ENCODE measurements around the gene FBP1. TPM values are rescaled to one million over a fixed set of nuclear protein-coding genes. Genes with fewer than 3 reads are reported as not detected.

FBP1 gene
- total RNA-seq, 1 experiment from 2014 or later = 1.9 TPM

- H3K4me2 ChIP-seq (ENCODE audit: insufficient read depth, insufficient read length, low read length) = no peak overlapping the region
- Mint-ChIP-seq H3K4me3 (no peak overlapping the region), H3K4me1 (peaks cover 22 to 35% of the 10 kb centered on the region in 2 experiments)
These were observed 32.0 kb downstream of the FBP1 start for GRCh38 chr9:94607423-94607691.

More at GRCh38 chr9:94607423-94607691, 32.0 kb downstream of the FBP1 start:
- Mint-ChIP-seq H3K27me3 (ENCODE audit: low read depth) (peaks cover 30% of the 10 kb centered on the region), H3K36me3 (ENCODE audit: insufficient read depth in 1 of 3, low read depth in 3 of 3) (no peaks in the 10 kb centered on the region), H3K27ac (no peak overlapping the region), H3K9me3 (no peaks in the 10 kb centered on the region)
- no CpG with 5 or more reads among the region's 8 CpGs for WGBS (ENCODE audit: extremely low coverage, insufficient read length, low lambda C conversion rate)
- Histone ChIP-seq H4K20me1 (ENCODE audit: control insufficient read depth, insufficient read depth, insufficient read length) (no peaks in the 10 kb centered on the region), H2BK5ac (ENCODE audit: insufficient read length, low read length) (no peak overlapping the region), H3K79me2 (ENCODE audit: insufficient read depth, low read length) (no peaks in the 10 kb centered on the region; the same call in 1 of the 2 replicates), H3K4me1 (ENCODE audit: insufficient read depth, low read length) (no peaks in the 10 kb centered on the region; the same call in 1 of the 2 replicates), H3K27me3 (ENCODE audit: insufficient read depth, low read length) (no peaks in the 10 kb centered on the region), H3T11ph (ENCODE audit: low read length) (no peak overlapping the region), H3K23ac (ENCODE audit: insufficient read length, low read depth, low read length) (no peak overlapping the region), H3K56ac (ENCODE audit: insufficient read length, low read depth, low read length) (no peak overlapping the region), H2AFZ (ENCODE audit: low read length) (peak overlapping the region; percentile 17), H2BK12ac (ENCODE audit: insufficient read length, low read depth, low read length) (no peak overlapping the region), H3K9me3 (ENCODE audit: control insufficient read depth, low read depth, low read length) (no peaks in the 10 kb centered on the region), H2BK15ac (ENCODE audit: low read depth, low read length) (no peak overlapping the region), H3K27ac (ENCODE audit: insufficient read length, low read depth, low read length) (no peak overlapping the region), H4K8ac (replicated peaks; ENCODE audit: insufficient read length, low read depth, low read length) (no peak overlapping the region), H2AK5ac (ENCODE audit: insufficient read length, low read length) (no peak overlapping the region), H3K79me1 (ENCODE audit: insufficient read depth, low read depth, low read length, poor library complexity, severe bottlenecking) (no peaks in the 10 kb centered on the region), H4K91ac (ENCODE audit: insufficient read length, low read depth, low read length) (no peak overlapping the region), H3K9ac (ENCODE audit: extremely low read depth, insufficient read length, low read length) (no peak overlapping the region), H3K4ac (ENCODE audit: low read depth, low read length) (no peak overlapping the region), H3K18ac (ENCODE audit: insufficient read length, low read depth, low read length) (no peak overlapping the region), H3K23me2 (ENCODE audit: insufficient read length, low read depth, low read length, poor library complexity, severe bottlenecking) (no peaks in the 10 kb centered on the region), H2BK20ac (ENCODE audit: low read depth, low read length, poor library complexity, severe bottlenecking) (no peak overlapping the region), H2BK120ac (ENCODE audit: low read depth, low read length, poor library complexity, severe bottlenecking) (no peak overlapping the region), H4K5ac (ENCODE audit: insufficient read length, low read depth, low read length) (no peak overlapping the region), H3K14ac (ENCODE audit: insufficient read depth, low read length) (no peak overlapping the region)
- no peak for TF ChIP-seq CTCF (conservative IDR thresholded peaks at IDR 0.05)
- no peak for DNase-seq

Measured in H9 (cell line).